ENCODE data around the gene AHNAK.
"Not testable (repeated sequence)": the region's sequence is repeated elsewhere in the genome, so short reads cannot be mapped to it uniquely, and the experiment has no call there.

The AHNAK gene

DNA sequence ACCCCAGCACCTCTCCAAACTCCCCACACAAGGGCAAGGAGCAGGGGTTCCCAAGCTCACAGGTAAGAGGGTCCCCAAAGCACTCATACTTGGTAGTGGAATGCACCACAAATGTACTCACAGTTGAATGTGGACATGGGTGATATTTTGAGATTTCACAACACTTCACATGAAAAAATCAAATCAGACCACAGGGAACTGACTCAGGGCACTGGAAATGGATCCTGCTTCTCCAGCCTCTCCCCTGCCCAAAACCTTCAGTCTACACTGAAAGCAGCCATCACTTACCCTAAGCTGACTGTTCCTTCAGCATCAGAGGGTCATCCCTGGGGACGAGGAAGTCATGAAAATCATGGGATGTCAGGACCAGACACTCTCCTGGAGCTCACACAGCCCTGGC is 87.5 kb downstream of the AHNAK start:
- DNase-seq (ENCODE audit: low read depth) = no peak

- no peak for DNase-seq (ENCODE audit: low read depth)
These were observed 88.2 kb downstream of the AHNAK start for GRCh38 chr11:62458212-62459002.

DNA sequence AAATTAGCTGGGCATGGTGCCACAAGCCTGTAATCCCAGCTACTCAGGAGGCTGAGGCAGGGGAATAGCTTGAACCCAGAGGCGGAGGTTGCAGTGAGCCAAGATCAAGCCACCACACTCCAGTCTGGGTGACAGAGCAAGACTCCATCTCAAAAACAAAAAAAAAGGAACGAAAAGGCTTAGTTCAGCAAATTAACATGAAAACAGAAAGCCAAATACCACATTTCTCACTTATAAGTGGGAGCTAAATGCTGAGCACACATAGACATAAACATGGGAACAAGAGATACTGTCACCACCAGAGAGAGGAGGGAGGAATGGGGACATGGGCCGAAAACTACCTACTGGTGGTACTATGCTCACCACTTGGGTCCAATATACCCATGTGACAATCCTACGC is 89.1 kb downstream of the AHNAK start:
- no peak for DNase-seq (ENCODE audit: low read depth)

DNA sequence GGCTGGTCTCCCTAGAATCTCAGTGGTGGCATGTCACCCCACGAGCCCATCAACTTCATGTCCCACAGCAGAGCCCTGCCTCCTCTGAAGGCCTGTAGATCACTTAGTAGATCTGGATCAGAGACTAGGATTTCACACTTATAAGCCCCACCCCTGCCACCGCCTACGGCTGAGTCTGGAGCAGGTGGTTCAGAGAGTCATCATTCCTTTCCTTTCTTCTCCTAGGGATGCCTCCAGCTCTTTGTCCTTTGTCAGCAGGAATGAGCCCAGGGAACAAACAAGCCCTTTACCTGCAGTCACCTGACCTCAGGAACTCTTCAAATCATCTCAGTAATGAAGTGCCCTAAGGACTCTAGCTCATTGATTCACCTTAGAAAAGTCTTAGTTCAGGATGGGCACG is 90.0 kb downstream of the AHNAK start:
- DNase-seq (ENCODE audit: low read depth) = no peak

DNA sequence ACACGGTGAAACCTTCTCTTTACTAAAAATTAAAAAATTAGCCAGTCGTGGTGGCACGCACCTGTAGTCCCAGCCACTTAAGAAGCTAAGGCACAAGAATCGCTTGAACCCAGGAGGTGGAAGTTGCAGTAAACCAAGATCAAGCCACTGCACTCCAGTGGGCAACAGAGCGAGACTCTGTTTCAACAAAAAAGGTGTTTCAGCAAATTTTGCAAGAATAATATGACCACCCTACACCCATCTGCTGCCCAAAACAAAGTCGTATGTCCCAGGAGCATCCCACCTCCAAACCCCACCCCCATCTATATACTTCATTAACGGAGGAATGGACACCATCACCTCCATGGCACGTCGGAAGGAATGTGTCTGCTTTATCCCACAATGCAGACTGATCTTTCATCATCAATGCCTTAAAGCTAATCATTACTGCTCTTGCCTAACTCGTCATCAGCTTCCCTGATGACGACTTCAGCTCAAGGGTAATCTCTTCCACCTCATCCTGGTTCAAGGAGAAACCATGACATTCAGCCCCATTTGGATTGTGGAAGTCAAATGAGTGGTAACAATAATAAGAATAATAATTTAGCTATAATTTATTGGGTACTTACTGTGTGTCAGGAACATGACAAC is 93.7 kb downstream of the AHNAK start:
- no peak for DNase-seq (ENCODE audit: low read depth)

DNA sequence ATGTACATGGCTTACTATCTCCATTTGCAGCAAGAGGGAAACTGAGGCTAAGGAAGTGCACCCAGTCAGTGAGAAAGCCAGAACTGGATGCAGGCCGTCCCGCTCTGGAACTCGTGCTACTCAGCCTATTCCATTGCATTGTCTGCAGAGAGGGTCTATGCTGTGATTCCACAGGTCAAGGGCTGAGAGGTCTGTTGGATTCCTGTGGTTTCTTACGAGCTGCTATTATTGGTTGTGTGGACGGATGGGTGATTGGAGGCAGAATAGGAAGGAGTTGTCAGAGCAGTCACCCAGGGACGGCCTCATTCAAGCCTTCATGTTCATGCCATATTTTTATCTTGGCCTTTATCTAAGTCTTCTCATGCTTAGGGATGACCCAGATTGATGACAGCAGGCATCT is 94.3 kb downstream of the AHNAK start:
- DNase-seq (ENCODE audit: low read depth) = no peak

DNA sequence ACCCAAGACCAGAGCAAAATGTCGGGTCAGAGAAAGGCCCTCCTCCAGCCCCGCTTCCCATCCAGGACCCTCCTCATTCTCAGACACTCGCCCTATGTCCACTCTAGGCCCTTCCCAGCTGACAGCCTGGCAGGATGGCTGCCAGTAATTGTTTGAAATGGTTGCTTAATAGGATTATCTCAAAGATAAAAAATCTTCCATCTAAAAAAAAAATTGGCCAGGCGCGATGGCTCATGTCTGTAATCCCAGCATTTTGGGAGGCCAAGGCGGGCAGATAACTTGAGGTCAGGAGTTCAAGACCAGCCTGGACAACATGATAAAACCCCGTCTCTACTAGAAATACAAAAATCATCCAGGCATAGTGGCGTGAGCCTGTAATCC is 95.4 kb downstream of the AHNAK start:
- DNase-seq (ENCODE audit: low read depth) = no peak

DNA sequence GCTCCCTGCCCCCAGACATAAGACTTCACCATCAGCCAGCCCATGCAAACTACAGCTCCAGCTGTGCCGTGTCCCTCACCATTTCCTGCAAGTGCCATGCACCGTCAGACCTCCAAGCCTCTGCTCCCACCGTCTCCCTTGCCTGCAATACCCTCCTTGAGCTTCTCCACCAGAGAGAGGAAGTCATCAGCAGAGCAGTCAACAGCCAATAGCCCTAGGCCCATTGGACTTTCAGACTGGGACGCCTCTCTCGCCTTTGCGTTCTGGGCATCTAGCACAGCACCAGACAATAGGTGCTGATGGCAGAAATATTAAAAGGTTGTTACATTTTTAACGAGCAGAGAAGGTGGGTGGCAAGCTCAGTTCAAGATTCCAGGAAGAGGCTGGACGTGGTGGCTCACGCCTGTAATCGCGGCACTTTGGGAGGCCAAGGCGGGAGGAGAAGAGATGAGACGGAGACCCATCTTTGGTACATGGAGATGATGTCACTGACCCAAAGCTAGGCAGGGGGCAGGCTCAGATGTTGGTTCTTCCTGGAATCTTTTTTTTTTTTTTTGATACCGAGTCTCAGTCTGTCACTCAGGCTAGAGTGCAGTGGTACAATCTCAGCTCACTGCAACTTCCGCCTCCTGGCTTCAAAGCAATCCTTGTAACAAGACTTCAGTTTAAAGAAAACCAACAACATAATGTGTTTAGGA is 95.9 kb downstream of the AHNAK start:
- DNase-seq (ENCODE audit: low read depth) = no peak

- not testable (repeated sequence) for DNase-seq (ENCODE audit: low read depth)
These were observed 96.7 kb downstream of the AHNAK start for GRCh38 chr11:62449912-62450311.

GRCh38 chr11:62449451-62449851 is 97.2 kb downstream of the AHNAK start:
- DNase-seq (ENCODE audit: low read depth) = no peak

- no peak for DNase-seq (ENCODE audit: low read depth)
These were observed 100.5 kb downstream of the AHNAK start for GRCh38 chr11:62446091-62446490.

DNA sequence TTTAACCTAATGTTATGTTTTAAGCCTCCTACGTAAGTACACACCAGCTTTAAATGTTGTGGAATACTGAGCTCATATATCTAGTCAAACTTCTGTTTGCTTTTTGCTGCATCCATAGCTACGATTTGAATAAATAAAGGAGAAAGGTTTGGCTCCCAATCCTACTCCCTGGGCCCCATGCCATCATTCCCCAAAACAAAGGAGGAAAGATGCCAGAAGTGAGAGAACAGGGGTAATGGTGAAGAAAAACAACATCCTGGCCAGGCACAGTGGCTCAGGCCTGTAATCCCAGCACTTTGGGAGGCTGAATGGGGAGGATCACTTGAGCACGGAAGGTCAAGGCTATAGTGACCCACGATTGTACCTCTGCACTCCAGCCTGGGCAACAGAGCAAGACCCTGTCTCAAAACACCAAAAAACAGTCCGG is 101.3 kb downstream of the AHNAK start:
- DNase-seq (ENCODE audit: low read depth) = no peak

DNA sequence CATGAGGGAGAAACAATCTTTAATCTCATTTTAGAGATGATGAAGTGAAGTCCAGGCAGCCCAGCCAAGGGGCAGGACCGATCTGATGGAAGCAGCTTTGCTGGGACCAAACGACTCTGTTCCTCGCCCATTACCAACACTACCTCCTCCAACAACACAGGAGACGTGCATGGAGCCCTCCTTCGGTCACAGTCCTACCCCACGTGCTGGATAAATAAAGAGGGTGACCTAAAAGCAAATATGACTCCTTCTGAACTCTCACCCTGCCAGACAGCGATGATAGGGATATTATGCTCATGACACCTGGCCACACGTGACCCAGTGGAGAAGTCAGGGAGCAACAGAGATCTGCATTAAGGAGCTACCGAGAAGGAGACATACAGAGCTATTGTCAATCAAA is 101.8 kb downstream of the AHNAK start:
- no peak for DNase-seq (ENCODE audit: low read depth)

- no peak for DNase-seq (ENCODE audit: low read depth)
These were observed 102.3 kb downstream of the AHNAK start for GRCh38 chr11:62444236-62444833.

- DNase-seq (ENCODE audit: low read depth) = no peak
These were observed 103.0 kb downstream of the AHNAK start for GRCh38 chr11:62443390-62444235.

DNA sequence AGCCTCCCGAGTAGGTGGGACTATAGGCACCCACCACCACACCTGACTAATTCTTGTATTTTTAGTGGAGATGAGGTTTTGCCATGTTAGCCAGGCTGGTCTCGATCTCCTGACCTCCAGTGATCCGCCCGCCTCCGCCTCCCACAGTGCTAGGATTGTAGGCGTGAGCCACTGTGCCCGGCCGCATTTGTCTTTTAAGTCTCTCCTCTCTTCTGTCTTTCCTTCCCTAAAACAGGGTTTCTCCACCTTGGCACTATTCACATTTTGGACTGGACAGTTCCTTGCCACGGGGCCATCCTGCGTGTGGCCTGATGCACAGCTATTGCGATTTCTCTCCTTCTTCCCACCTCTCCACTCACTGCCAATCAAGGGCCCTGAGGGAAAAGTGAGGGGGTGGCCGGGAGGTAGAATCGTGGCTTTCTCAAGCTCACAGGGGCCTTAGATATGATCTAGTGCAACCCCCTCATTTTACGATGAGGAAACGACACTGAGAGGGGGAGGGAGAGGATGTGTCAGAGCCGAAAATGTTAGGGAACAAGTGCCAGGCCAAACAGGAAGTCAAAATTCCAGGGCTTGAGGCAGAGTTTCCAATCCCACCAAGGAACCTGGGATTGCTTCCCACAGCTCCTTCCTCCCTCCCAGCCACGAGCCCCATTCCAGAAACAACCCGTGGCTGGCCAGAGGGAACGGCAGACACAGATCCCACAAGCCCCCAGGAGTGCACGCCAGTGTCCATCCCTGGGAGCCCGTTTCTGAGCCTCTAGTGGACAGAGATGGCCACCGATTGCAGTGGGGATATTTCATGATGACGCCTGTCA is 106.6 kb downstream of the AHNAK start:
- DNase-seq (ENCODE audit: low read depth) = peak; percentile 64

DNA sequence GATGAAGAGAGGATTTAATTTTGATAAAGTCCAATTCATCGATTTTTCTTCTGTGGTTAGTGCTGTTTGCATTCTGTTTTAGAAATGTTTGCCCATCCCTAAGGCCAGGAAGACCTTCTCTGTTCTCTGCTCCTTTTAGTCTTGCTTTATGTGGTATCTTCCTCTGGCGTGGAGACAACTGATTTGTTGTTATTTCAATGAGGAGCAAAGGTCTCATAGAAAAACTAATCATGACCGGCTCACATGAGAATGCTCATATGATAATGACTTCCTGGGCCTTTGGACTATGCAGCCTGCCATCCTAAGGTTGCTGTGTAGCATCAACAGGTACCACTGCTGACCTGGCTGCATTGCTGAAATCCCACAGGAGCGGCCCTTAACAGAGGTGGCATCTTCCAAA is 108.0 kb downstream of the AHNAK start:
- DNase-seq (ENCODE audit: low read depth) = no peak

GRCh38 chr11:62437616-62438015 is 109.0 kb downstream of the AHNAK start:
- DNase-seq (ENCODE audit: low read depth) = no peak

DNA sequence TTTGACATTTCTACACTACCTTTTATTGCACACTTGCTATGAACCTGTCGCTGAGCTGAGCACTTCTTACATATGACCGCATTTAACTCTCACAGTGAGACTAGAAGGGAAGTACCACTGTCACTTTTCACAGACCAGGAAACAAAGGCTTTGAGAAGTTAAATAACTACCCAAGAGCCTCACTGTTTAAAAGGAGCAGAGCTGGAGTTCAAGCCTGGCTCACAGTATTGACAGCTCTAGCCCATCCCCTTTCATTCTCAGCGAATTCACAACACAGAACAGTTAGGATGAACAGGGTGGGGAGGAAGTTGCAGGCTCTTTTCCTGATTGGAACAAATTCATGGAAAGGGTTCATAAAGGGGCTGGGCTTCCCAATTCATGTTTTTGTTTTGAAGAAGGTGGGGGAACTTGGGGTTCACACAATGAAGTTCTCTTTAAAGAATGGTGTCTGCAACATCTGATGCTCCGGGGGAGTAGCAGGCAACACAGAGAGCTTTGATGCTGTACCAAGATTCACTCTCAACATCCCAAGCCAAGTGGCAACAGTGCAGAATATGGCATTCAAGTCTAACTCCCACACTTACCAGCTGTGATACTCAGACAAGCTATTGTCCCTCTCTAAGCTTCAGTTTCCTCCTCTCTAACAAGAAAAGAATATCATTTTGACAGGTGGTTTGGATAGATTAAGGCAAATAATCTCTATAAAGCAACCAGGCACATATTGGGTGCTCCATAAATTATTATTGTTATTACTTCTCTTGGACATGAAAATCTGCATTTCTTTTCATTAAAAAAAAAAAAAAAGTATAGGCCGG is 110.6 kb downstream of the AHNAK start:
- DNase-seq (ENCODE audit: low read depth) = no peak

DNA sequence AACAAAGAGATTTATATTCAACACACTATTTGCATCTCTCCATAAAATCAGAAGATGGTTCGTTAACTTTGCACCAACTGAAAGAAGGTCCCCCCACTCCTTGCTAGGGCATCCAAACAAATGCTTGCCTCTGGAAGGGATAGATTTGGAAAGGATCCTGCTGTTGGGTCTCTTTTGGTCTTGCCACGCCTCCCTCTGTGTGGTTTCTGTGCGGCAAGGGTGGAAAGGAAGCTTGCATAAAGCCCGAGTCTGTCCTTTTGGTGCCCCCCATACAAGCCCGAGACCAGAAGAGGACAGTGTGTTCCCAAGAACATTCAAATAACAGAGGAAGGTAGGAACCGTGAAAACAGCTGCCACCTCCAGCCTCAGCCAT is 112.7 kb downstream of the AHNAK start:
- DNase-seq (ENCODE audit: low read depth) = no peak

Data from GM04504 (cell line).